GM12878 (cell line): Measurements from ENCODE around the gene ZNF777. TPM values are rescaled to one million over a fixed set of nuclear protein-coding genes. Genes with fewer than 3 reads are reported as not detected.

ENCODE experiments used
- ATAC-seq: fragments of 200-7000 bp; cut with Tn5 transposase; 3 replicates; pipeline ENCODE4 v1.9.1; 2020; ENCODE audit warnings: mild to moderate bottlenecking, moderate library complexity
- BruUV-seq: library from RNA; stranded (reverse); fragments of 400-500 nt; replicated peaks from 2 replicates; lab custom pipeline; 2021; lab: Mats Ljungman, UMichigan
- CTCF ChIA-PET: fragments of 300-600 bp; sonication (Branson Sonifier 250); formaldehyde crosslinking; extraction: SDS; loops from one replicate; lab custom pipeline; 2021; ENCODE audit warnings: inconsistent platforms; lab: Yijun Ruan, JAX
- POLR2A ChIA-PET: fragments of 350-600 bp; formaldehyde crosslinking; extraction: SDS; loops from one replicate; lab custom pipeline; 2021; ENCODE audit warnings: inconsistent platforms; lab: Charles Lee
- RAD21 ChIA-PET: fragments of 300-600 bp; sonication (Branson Sonifier 250); formaldehyde crosslinking; loops from one replicate; lab custom pipeline; 2023; ENCODE audit warnings: antibody characterized with exemption; ENCODE audit not compliant: unreplicated experiment; lab: Charles Lee
- SMC1A ChIA-PET: fragments of 300-600 bp; sonication (Branson Sonifier 250); formaldehyde crosslinking; loops from one replicate; lab custom pipeline; 2023; ENCODE audit not compliant: unreplicated experiment, uncharacterized antibody; lab: Charles Lee
- DNase-seq: peaks from one replicate; pipeline ENCODE4 v3.0.0-alpha.2; 2011; ENCODE audit warnings: low read depth, low spot score
- FAIRE-seq: peaks from 3 replicates; lab custom pipeline; 2011; peaks lifted over from hg19 to GRCh38; lab: Jason Lieb, UNC
- H2AFZ ChIP-seq: 2 replicates; pipeline ENCODE4 v1.6.0; 2011; ENCODE audit warnings: low read depth, low read length, control low read depth; ENCODE audit not compliant: control insufficient read depth
- H3K27ac ChIP-seq: 2 replicates; pipeline ENCODE4 v1.5.1; 2011; ENCODE audit warnings: control low read depth; ENCODE audit not compliant: control insufficient read depth, insufficient read depth
- H3K27me3 ChIP-seq, 2 experiments: replicated peaks in 1 of 2; 2 replicates each; pipeline versions ENCODE4 v1.6.0 to v1.6.1; 2011; ENCODE audit warnings: low read length in 1 of 2; ENCODE audit not compliant: control insufficient read depth in 2 of 2, insufficient read depth in 2 of 2
- H3K36me3 ChIP-seq, 2 experiments: 2 replicates each; pipeline ENCODE4 v1.5.1; 2011; ENCODE audit warnings: low read length in 1 of 2; ENCODE audit not compliant: control insufficient read depth in 2 of 2, insufficient read depth in 2 of 2
- H3K4me1 ChIP-seq: 2 replicates; pipeline ENCODE4 v1.6.1; 2011; ENCODE audit warnings: mild to moderate bottlenecking, low read length, moderate library complexity, mixed read lengths; ENCODE audit not compliant: control insufficient read depth, insufficient read depth
- H3K4me2 ChIP-seq: 2 replicates; pipeline ENCODE4 v1.6.0; 2011; ENCODE audit warnings: control low read depth; ENCODE audit not compliant: control insufficient read depth, insufficient read depth
- H3K4me3 ChIP-seq: fragments of 200-600 bp; sonication (generic); 2 replicates; pipeline ENCODE4 v1.5.1; 2016
- H3K79me2 ChIP-seq: 2 replicates; pipeline ENCODE4 v1.6.0; 2011; ENCODE audit warnings: low read length; ENCODE audit not compliant: control insufficient read depth, insufficient read depth
- H3K9ac ChIP-seq: 2 replicates; pipeline ENCODE4 v1.8.0; 2011; ENCODE audit warnings: low read length, control low read depth, mixed read lengths; ENCODE audit not compliant: control insufficient read depth, insufficient read depth
- H3K9me3 ChIP-seq: replicated peaks from 3 replicates; pipeline ENCODE4 v1.5.1; 2011; ENCODE audit warnings: mild to moderate bottlenecking, low read length; ENCODE audit not compliant: control insufficient read depth, insufficient read depth
- H4K20me1 ChIP-seq: 2 replicates; pipeline ENCODE4 v1.6.0; 2011; ENCODE audit not compliant: control insufficient read depth, insufficient read depth
- ASH2L ChIP-seq: fragments of 300-600, 200-600 bp; sonication (generic); IDR thresholded peaks from 2 replicates; pipeline ENCODE4 v1.6.1; 2017; ENCODE audit warnings: low read depth, mild to moderate bottlenecking, borderline replicate concordance
- CBX5 ChIP-seq: sonication (generic); IDR thresholded peaks from 2 replicates; pipeline ENCODE4 v1.6.1; 2016; ENCODE audit warnings: low read depth, moderate library complexity, mild to moderate bottlenecking, inconsistent platforms
- EGR1 ChIP-seq, 2 experiments: IDR thresholded peaks; 1 replicate in 1 of 2; 2 replicates in 1 of 2; pipeline ENCODE4 v1.6.1; 2011 to 2012; ENCODE audit warnings: low read depth in 2 of 2, low read length in 2 of 2, borderline replicate concordance in 1 of 2, mild to moderate bottlenecking in 1 of 2, moderate library complexity in 1 of 2
- IRF4 ChIP-seq: IDR thresholded peaks from 2 replicates; pipeline ENCODE4 v1.6.1; 2011; ENCODE audit warnings: low read depth, low read length
- MXI1 ChIP-seq: fragments of 150-350 bp; IDR thresholded peaks from 2 replicates; pipeline ENCODE4 v1.6.1; 2011; ENCODE audit warnings: low read depth, mild to moderate bottlenecking, inconsistent platforms, low read length, improper control_type of control experiment
- MYC ChIP-seq: IDR thresholded peaks from 2 replicates; pipeline ENCODE4 v1.6.1; 2011; ENCODE audit warnings: mild to moderate bottlenecking, low read length, moderate library complexity, inconsistent platforms; ENCODE audit not compliant: insufficient read depth, insufficient replicate concordance, insufficient read length, severe bottlenecking
- PML ChIP-seq: IDR thresholded peaks from 2 replicates; pipeline ENCODE4 v1.6.1; 2012; ENCODE audit warnings: low read length, inconsistent platforms
- ZBTB33 ChIP-seq: fragments of 450-650 bp; IDR thresholded peaks from 2 replicates; pipeline ENCODE4 v1.6.1; 2017; ENCODE audit warnings: mild to moderate bottlenecking
- WGBS: methylation state at CpG from one replicate; pipeline ENCODE4 v1.1.6; 2016; ENCODE audit warnings: low lambda C conversion rate; ENCODE audit not compliant: insufficient replicate concordance, insufficient coverage; ENCODE audit errors: missing lambda C conversion rate; 5-methylcytosine and 5-hydroxymethylcytosine counted together
- in situ Hi-C: fragments of 300-500 bp; cut with MboI; formaldehyde crosslinking; loops from 9 replicates; pipeline ENCODE4 v1.14.3; 2018; ENCODE audit warnings: mixed read lengths
- intact Hi-C: fragments of 100-400 bp; cut with micrococcal nuclease; formaldehyde crosslinking; loops from one replicate; pipeline ENCODE4 v1.14.2; 2022; ENCODE audit not compliant: unreplicated experiment
- polyA plus RNA-seq, 11 experiments: library from polyadenylated mRNA; depleted of rRNA in 4 of 11; unstranded in 6 of 11; stranded (reverse) in 5 of 11; fragments of >200 nt; fragmentation: Nextera tagmentation in 4 of 11; fragmentation: Illumina TruSeq in 1 of 11; extraction: Ambion mirVana in 4 of 11; extraction: Trizol in 1 of 11; gene quantifications; 1 replicate in 1 of 11; 2 replicates in 10 of 11; pipeline versions ENCODE4 v1.2.1 to v1.2.3, GENCODE V29; 2011 to 2016; ENCODE audit warnings: inconsistent platforms in 2 of 11, missing spikeins in 2 of 11, low read depth in 1 of 11
- total RNA-seq, 4 experiments: library from RNA; depleted of rRNA in 3 of 4; stranded (reverse); fragments of >200 nt in 3 of 4; fragmentation: Illumina TruSeq in 1 of 4; extraction: Trizol in 1 of 4; gene quantifications; 2 replicates each; pipeline versions ENCODE4 v1.2.1 to v1.2.3, GENCODE V29; 2013 to 2021
- TF ChIP-seq, protein P1 (sequence below): IDR thresholded peaks from 2 replicates; pipeline ENCODE4 v1.6.1; 2011; ENCODE audit warnings: low read depth, low read length, improper control_type of control experiment, borderline replicate concordance

Gene ZNF777
- total and polyA plus RNA-seq, 10 of the 15 experiments (the other 5 are each of a cell fraction or from before 2014, with no cell fraction given), result 0.03 to 16.0 (median 3.7) TPM

DNA sequence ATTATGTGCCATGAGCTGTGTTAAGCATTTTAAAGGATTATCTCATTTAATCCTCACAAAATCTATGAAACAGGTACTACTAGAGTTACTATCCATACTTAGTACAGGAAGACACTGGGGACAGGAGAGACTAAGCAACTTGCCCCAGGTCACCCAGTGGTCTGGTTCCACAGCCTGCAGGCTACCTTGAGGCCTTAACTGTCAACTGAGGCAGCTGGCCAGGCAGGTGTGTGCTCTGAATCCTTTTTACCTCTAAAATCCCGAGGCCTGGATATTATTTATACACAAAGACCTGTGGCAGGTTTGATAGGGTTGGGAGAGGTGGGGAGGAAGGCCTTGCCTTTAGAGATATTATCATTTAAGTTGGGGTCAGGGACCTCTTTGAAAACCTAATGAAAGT lies 3.1 kb downstream of the ZNF777 start:
- no peaks in the 10 kb centered on the region for H4K20me1 ChIP-seq
- SMC1A ChIA-PET, result interaction anchor here (0.7 to 1.2 kb wide), 2 partner anchors 126 to 135 kb away, joined by 3 to 4 read pairs; no protein-coding TSS in a partner anchor
- TF ChIP-seq, protein P1, sequence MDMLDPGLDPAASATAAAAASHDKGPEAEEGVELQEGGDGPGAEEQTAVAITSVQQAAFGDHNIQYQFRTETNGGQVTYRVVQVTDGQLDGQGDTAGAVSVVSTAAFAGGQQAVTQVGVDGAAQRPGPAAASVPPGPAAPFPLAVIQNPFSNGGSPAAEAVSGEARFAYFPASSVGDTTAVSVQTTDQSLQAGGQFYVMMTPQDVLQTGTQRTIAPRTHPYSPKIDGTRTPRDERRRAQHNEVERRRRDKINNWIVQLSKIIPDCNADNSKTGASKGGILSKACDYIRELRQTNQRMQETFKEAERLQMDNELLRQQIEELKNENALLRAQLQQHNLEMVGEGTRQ, result no peak
- TF ChIP-seq PML, result no peak
- no peak for TF ChIP-seq ZBTB33
- TF ChIP-seq IRF4, result no peak
- no peak for TF ChIP-seq EGR1 (IDR thresholded peaks at IDR 0.05; ENCODE audit: borderline replicate concordance in 1 of 2, low read depth in 2 of 2, low read length in 2 of 2)
- no peak for TF ChIP-seq ASH2L
- no peak for TF ChIP-seq MYC
- TF ChIP-seq CBX5, result no peak
- no peak for TF ChIP-seq MXI1
- TF ChIP-seq, all 136 proteins: peak for 0
- H3K9ac ChIP-seq, result no peak overlapping the region
- intact Hi-C loops, result loop anchor here (5.0 kb wide), 1 partner anchor 35 kb away; no protein-coding TSS in a partner anchor
- no peak overlapping the region for H3K4me3 ChIP-seq
- ATAC-seq, result no peak
- 95% methylated on average over 1 of the region's 1 CpG for WGBS
- H2AFZ ChIP-seq, result no peak overlapping the region
- H3K4me2 ChIP-seq, result peak overlapping the region; percentile 38; the same call in 1 of the 2 replicates
- peaks cover 12% of the 10 kb centered on the region for H3K79me2 ChIP-seq
- no peaks in the 10 kb centered on the region for H3K27me3 ChIP-seq
- H3K36me3 ChIP-seq, result peaks cover 0 to 3% of the 10 kb centered on the region in 2 experiments; a peak in 2 of 4 replicates
- FAIRE-seq, result no peak
- H3K27ac ChIP-seq, result no peak overlapping the region
- 0 out of 2 replicates have a peak, but pooled peaks cover 6% of the 10 kb centered on the region for H3K4me1 ChIP-seq
- ChIA-PET CTCF (interaction anchor here (1.0 to 1.6 kb wide), 3 partner anchors 36 to 199 kb away, joined by 3 to 4 read pairs (median 4); no protein-coding TSS in a partner anchor), POLR2A (interaction anchor here (1.1 kb wide), 1 partner anchor 18 kb away, joined by 3 read pairs; no protein-coding TSS in a partner anchor), RAD21 (interaction anchor here (1.4 kb wide), 1 partner anchor 38 kb away, joined by 3 read pairs; no protein-coding TSS in a partner anchor)
- in situ Hi-C loops, result no loop called here
- H3K9me3 ChIP-seq, result no peaks in the 10 kb centered on the region
- no TSS peak for BruUV-seq
- no peak for DNase-seq
